ENCODE data around the gene MEPCE. TPM values are rescaled to one million over a fixed set of nuclear protein-coding genes. Genes with fewer than 3 reads are reported as not detected.
A peak's percentile ranks its signal among the peaks of the same experiment; 100 is the strongest.

MEPCE gene
- polyA plus RNA-seq, 1 donor (not counting 4 experiments of a cell fraction or from before 2014, with no cell fraction given) = 10.6 TPM

- Histone ChIP-seq H3K4me3 (ENCODE audit: control insufficient read depth in 2 of 3, extremely low read depth in 1 of 3, insufficient read depth in 2 of 3, low read depth in 1 of 3, low read length in 3 of 3) (peak overlapping the region in 1 of 3 experiments; percentile 49), H3K27me3 (ENCODE audit: control insufficient read depth, extremely low read depth, insufficient read depth, low read length) (no peaks in the 10 kb centered on the region), H3K9ac (ENCODE audit: control insufficient read depth, extremely low read depth, insufficient read depth, low read length) (peak overlapping the region; percentile 1), H3K9me1 (ENCODE audit: control insufficient read depth, extremely low read depth, insufficient read depth, low read length) (no peaks in the 10 kb centered on the region), H3K4me2 (ENCODE audit: control insufficient read depth, extremely low read depth, insufficient read depth, low read depth, low read length) (peak overlapping the region; percentile 67), H3K27ac (ENCODE audit: control insufficient read depth, insufficient read depth, low read length) (peak overlapping the region; percentile 31), H3K79me2 (ENCODE audit: control insufficient read depth, insufficient read depth, low read length) (peaks cover 16% of the 10 kb centered on the region), H3K9me3 (ENCODE audit: control insufficient read depth, low read depth, low read length) (no peaks in the 10 kb centered on the region), H3K4me1 (ENCODE audit: control insufficient read depth, extremely low read depth, insufficient read depth, low read length) (peaks cover 28% of the 10 kb centered on the region), H3K36me3 (ENCODE audit: control insufficient read depth in 2 of 2, extremely low read depth in 1 of 2, insufficient read depth in 2 of 2, low read length in 2 of 2) (peaks cover 6 to 17% of the 10 kb centered on the region in 2 experiments), H4K20me1 (ENCODE audit: control insufficient read depth, extremely low read depth, insufficient read depth, low read length) (no peaks in the 10 kb centered on the region), H2AFZ (ENCODE audit: control insufficient read depth, low read length) (peak overlapping the region; percentile 51)
- FAIRE-seq (no peak), DNase-seq (ENCODE audit: low read depth, low spot score) (no peak)
- no peak for TF ChIP-seq EZH2 (IDR thresholded peaks at IDR 0.05; ENCODE audit: low read length)
- TF ChIP-seq, protein P1, sequence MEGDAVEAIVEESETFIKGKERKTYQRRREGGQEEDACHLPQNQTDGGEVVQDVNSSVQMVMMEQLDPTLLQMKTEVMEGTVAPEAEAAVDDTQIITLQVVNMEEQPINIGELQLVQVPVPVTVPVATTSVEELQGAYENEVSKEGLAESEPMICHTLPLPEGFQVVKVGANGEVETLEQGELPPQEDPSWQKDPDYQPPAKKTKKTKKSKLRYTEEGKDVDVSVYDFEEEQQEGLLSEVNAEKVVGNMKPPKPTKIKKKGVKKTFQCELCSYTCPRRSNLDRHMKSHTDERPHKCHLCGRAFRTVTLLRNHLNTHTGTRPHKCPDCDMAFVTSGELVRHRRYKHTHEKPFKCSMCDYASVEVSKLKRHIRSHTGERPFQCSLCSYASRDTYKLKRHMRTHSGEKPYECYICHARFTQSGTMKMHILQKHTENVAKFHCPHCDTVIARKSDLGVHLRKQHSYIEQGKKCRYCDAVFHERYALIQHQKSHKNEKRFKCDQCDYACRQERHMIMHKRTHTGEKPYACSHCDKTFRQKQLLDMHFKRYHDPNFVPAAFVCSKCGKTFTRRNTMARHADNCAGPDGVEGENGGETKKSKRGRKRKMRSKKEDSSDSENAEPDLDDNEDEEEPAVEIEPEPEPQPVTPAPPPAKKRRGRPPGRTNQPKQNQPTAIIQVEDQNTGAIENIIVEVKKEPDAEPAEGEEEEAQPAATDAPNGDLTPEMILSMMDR (optimal IDR thresholded peaks at IDR 0.05 in 1 of 3, IDR thresholded peaks at IDR 0.05 in 1 of 3, conservative IDR thresholded peaks at IDR 0.05 in 1 of 3; ENCODE audit: extremely low read depth in 1 of 3, insufficient read depth in 2 of 3, low read length in 3 of 3) = no peak
- dilution Hi-C loops (cut with MboI; ENCODE audit: extremely low pct_ligation_motif_present, low sequenced_read_pairs) = no loop called here
Measured at GRCh38 chr7:100472121-100472851, 42.7 kb downstream of the MEPCE start.

- H3K9me1 ChIP-seq (ENCODE audit: control insufficient read depth, extremely low read depth, insufficient read depth, low read length) = no peaks in the 10 kb centered on the region
- dilution Hi-C loops (cut with MboI; ENCODE audit: extremely low pct_ligation_motif_present, low sequenced_read_pairs) = no loop called here
- peak overlapping the region in 1 of 3 experiments; percentile 49 for H3K4me3 ChIP-seq (ENCODE audit: control insufficient read depth in 2 of 3, extremely low read depth in 1 of 3, insufficient read depth in 2 of 3, low read depth in 1 of 3, low read length in 3 of 3)
- H4K20me1 ChIP-seq (ENCODE audit: control insufficient read depth, extremely low read depth, insufficient read depth, low read length) = no peaks in the 10 kb centered on the region
- H3K9me3 ChIP-seq (ENCODE audit: control insufficient read depth, low read depth, low read length) = no peaks in the 10 kb centered on the region
- FAIRE-seq = no peak
- H2AFZ ChIP-seq (ENCODE audit: control insufficient read depth, low read length) = peak overlapping the region; percentile 51
- peak overlapping the region; percentile 31 for H3K27ac ChIP-seq (ENCODE audit: control insufficient read depth, insufficient read depth, low read length)
- H3K4me1 ChIP-seq (ENCODE audit: control insufficient read depth, extremely low read depth, insufficient read depth, low read length) = peaks cover 30% of the 10 kb centered on the region
- no peak for DNase-seq (ENCODE audit: low read depth, low spot score)
- H3K79me2 ChIP-seq (ENCODE audit: control insufficient read depth, insufficient read depth, low read length) = peaks cover 23% of the 10 kb centered on the region
- peak overlapping the region; percentile 67 for H3K4me2 ChIP-seq (ENCODE audit: control insufficient read depth, extremely low read depth, insufficient read depth, low read depth, low read length)
- peak overlapping the region; percentile 1 for H3K9ac ChIP-seq (ENCODE audit: control insufficient read depth, extremely low read depth, insufficient read depth, low read length)
- TF ChIP-seq, protein P1 (optimal IDR thresholded peaks at IDR 0.05 in 1 of 3, IDR thresholded peaks at IDR 0.05 in 1 of 3, conservative IDR thresholded peaks at IDR 0.05 in 1 of 3; ENCODE audit: extremely low read depth in 1 of 3, insufficient read depth in 2 of 3, low read length in 3 of 3) = no peak
- no peak for TF ChIP-seq EZH2 (IDR thresholded peaks at IDR 0.05; ENCODE audit: low read length)
- H3K27me3 ChIP-seq (ENCODE audit: control insufficient read depth, extremely low read depth, insufficient read depth, low read length) = no peaks in the 10 kb centered on the region
- H3K36me3 ChIP-seq (ENCODE audit: control insufficient read depth in 2 of 2, extremely low read depth in 1 of 2, insufficient read depth in 2 of 2, low read length in 2 of 2) = peaks cover 0 to 13% of the 10 kb centered on the region in 2 experiments
Measured at GRCh38 chr7:100472854-100473499, 43.3 kb downstream of the MEPCE start.
